SU-DHL-6 (cell line): ENCODE measurements around the gene POLR2H.

Experiments used
- H2AFZ ChIP-seq: fragments of 200-600 bp; sonication (generic); 2 replicates; pipeline ENCODE4 v1.6.1; 2014; ENCODE audit warnings: low read depth, mild to moderate bottlenecking, moderate library complexity, mixed read lengths, antibody characterized with exemption, low read length; ENCODE audit not compliant: severe bottlenecking
- H3F3A ChIP-seq: fragments of 200-600 bp; shearing (Covaris generic); 2 replicates; pipeline ENCODE4 v1.6.0; 2016; ENCODE audit warnings: antibody characterized with exemption, mild to moderate bottlenecking; ENCODE audit not compliant: insufficient read depth
- H3K27ac ChIP-seq: fragments of 200-600 bp; sonication (generic); 2 replicates; pipeline ENCODE4 v1.5.1; 2016; ENCODE audit warnings: low read depth, mild to moderate bottlenecking, low read length, moderate library complexity, mixed read lengths
- H3K27me3 ChIP-seq: fragments of 200-600 bp; sonication (generic), shearing (Covaris generic); 2 replicates; pipeline ENCODE4 v1.6.0; 2014; ENCODE audit warnings: mild to moderate bottlenecking, low read length
- H3K36me3 ChIP-seq: fragments of 200-600 bp; sonication (generic); 2 replicates; pipeline ENCODE4 v1.6.1; 2014; ENCODE audit warnings: mild to moderate bottlenecking, low read length, mixed read lengths
- H3K4me2 ChIP-seq: fragments of 300-600, 200-600 bp; shearing (Covaris generic), sonication (generic); 2 replicates; pipeline ENCODE4 v1.6.0; 2014; ENCODE audit warnings: low read length, low read depth, mild to moderate bottlenecking; ENCODE audit not compliant: poor library complexity, severe bottlenecking
- H3K4me3 ChIP-seq: fragments of 200-600 bp; sonication (generic); 2 replicates; pipeline ENCODE4 v1.5.1; 2014; ENCODE audit warnings: antibody characterized with exemption, low read length, mild to moderate bottlenecking, mixed read lengths; ENCODE audit not compliant: insufficient read depth, poor library complexity, severe bottlenecking
- H3K79me2 ChIP-seq: fragments of 200-600 bp; sonication (generic); 2 replicates; pipeline ENCODE4 v1.6.1; 2014; ENCODE audit warnings: mild to moderate bottlenecking, low read length, moderate library complexity; ENCODE audit not compliant: insufficient read depth
- H3K9ac ChIP-seq: fragments of 200-600 bp; sonication (generic); 2 replicates; pipeline ENCODE4 v1.7.0; 2014; ENCODE audit warnings: mild to moderate bottlenecking, low read length
- H3K9me2 ChIP-seq: fragments of 200-600 bp; sonication (generic); replicated peaks from 2 replicates; pipeline ENCODE4 v1.6.1; 2014; ENCODE audit warnings: low read length; ENCODE audit not compliant: insufficient read depth
- H3K9me3 ChIP-seq: fragments of 200-600 bp; sonication (generic); 2 replicates; pipeline ENCODE4 v1.6.1; 2014; ENCODE audit warnings: low read length, mixed read lengths; ENCODE audit not compliant: insufficient read depth
- H4K20me1 ChIP-seq: fragments of 200-600 bp; sonication (generic); 2 replicates; pipeline ENCODE4 v1.6.1; 2014; ENCODE audit warnings: low read depth, mild to moderate bottlenecking, antibody characterized with exemption, low read length, moderate library complexity, mixed read lengths
- CTCF ChIP-seq: fragments of 200-600 bp; sonication (generic); IDR thresholded peaks from one replicate; pipeline ENCODE4 v1.5.1; 2017; ENCODE audit warnings: antibody characterized with exemption, mild to moderate bottlenecking, low read length, moderate library complexity; ENCODE audit not compliant: insufficient read depth, poor library complexity, severe bottlenecking
- EZH2phosphoT487 ChIP-seq: fragments of 200-600 bp; sonication (generic), shearing (Covaris generic); conservative IDR thresholded peaks from 2 replicates; pipeline ENCODE4 v1.6.1; 2018; ENCODE audit warnings: mild to moderate bottlenecking, antibody characterized with exemption, low read length, moderate library complexity, mixed read lengths

The POLR2H gene

GRCh38 chr3:184352149-184352785, 9.2 kb upstream of the POLR2H start:
- Histone ChIP-seq H3K79me2 (no peaks in the 10 kb centered on the region), H3K4me3 (no peak overlapping the region), H2AFZ (no peak overlapping the region), H3K27me3 (no peaks in the 10 kb centered on the region), H3K9me2 (no peaks in the 10 kb centered on the region), H3K9me3 (no peaks in the 10 kb centered on the region), H4K20me1 (no peaks in the 10 kb centered on the region), H3K4me2 (no peak overlapping the region), H3F3A (no peaks in the 10 kb centered on the region), H3K9ac (no peak overlapping the region), H3K27ac (no peak overlapping the region), H3K36me3 (no peaks in the 10 kb centered on the region)
- no peak for TF ChIP-seq EZH2phosphoT487
- TF ChIP-seq CTCF = no peak

- H3K36me3 ChIP-seq = no peaks in the 10 kb centered on the region
- no peaks in the 10 kb centered on the region for H3K9me2 ChIP-seq
- no peak overlapping the region for H3K4me3 ChIP-seq
- H3K27me3 ChIP-seq = no peaks in the 10 kb centered on the region
- H2AFZ ChIP-seq = no peak overlapping the region
- no peak overlapping the region for H3K9ac ChIP-seq
- H3F3A ChIP-seq = no peaks in the 10 kb centered on the region
- no peaks in the 10 kb centered on the region for H4K20me1 ChIP-seq
- no peaks in the 10 kb centered on the region for H3K79me2 ChIP-seq
- no peak for TF ChIP-seq CTCF
- no peak for TF ChIP-seq EZH2phosphoT487
- H3K9me3 ChIP-seq = no peaks in the 10 kb centered on the region
- H3K27ac ChIP-seq = no peak overlapping the region
- no peak overlapping the region for H3K4me2 ChIP-seq
These were observed 8.5 kb upstream of the POLR2H start for GRCh38 chr3:184352897-184353545.

- no peaks in the 10 kb centered on the region for H3K36me3 ChIP-seq
- H3K4me2 ChIP-seq = no peak overlapping the region
- H3K9me2 ChIP-seq = no peaks in the 10 kb centered on the region
- H3F3A ChIP-seq = no peaks in the 10 kb centered on the region
- H3K27me3 ChIP-seq = no peaks in the 10 kb centered on the region
- H3K9ac ChIP-seq = no peak overlapping the region
- no peak overlapping the region for H3K27ac ChIP-seq
- H3K9me3 ChIP-seq = no peaks in the 10 kb centered on the region
- no peaks in the 10 kb centered on the region for H4K20me1 ChIP-seq
- H3K4me3 ChIP-seq = no peak overlapping the region
- TF ChIP-seq CTCF (no peak), EZH2phosphoT487 (no peak)
- no peaks in the 10 kb centered on the region for H3K79me2 ChIP-seq
- no peak overlapping the region for H2AFZ ChIP-seq
These were observed 8.0 kb upstream of the POLR2H start for GRCh38 chr3:184353546-184353941.
